Measurements from ENCODE around the gene DIAPH2. TPM values are rescaled to one million over a fixed set of nuclear protein-coding genes. Genes with fewer than 3 reads are reported as not detected.

The DIAPH2 gene
- total RNA-seq, 4 donors from 2014 or later, result 16.7 to 27.3 (median 20.3) TPM

DNA sequence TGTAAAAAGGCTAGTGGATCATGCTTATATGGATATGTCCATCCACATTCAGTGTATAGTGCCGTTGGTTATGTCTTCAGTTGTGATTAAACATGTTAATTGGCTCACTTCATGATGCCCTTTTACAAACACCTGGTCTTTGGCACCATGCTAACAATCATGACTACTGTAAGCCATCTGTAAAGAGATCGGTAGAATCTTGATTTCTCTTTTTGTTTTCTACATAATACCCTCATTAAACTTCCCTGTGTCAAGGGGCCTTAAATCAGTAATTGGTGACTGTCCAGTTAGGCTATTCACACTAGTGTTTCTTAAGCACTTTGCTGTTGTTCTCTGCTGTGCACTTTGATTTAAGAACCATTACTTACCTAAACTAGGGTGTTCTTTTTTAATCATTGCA is 674.3 kb downstream of the DIAPH2 start:
- no peak for DNase-seq (ENCODE audit: low spot score in 2 of 2)
- TF ChIP-seq CTCF (IDR thresholded peaks at IDR 0.05) (no peak), POLR2A (IDR thresholded peaks at IDR 0.05) (no peak)
- WGBS, 2 donors, result 79 to 83% methylated on average over 2 of the region's 2 CpGs
- H3K4me3 ChIP-seq (ENCODE audit: low read depth, poor library complexity, severe bottlenecking), result no peak overlapping the region
- intact Hi-C loops (cut with DNase I; ENCODE audit: low total_unique reads), result no loop called here

DNA sequence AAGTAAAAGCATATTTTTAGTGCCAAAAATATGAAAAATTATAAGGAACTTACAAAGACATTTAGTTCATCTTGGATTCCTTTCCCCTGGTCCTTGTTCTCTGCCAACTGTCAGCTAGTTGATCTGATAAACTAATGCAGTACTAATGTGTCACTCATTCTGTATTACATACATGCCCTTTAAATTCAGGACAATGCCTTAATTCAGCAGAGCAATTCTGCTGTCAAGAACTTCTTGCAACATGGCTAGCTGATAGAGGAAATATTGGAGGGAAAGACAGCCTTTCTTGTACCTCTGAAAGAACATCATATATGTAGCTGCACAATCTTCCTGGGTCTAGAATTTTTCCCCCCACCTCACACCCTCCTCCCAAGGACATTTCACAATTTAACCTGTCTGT is 679.2 kb downstream of the DIAPH2 start:
- no peak for DNase-seq (ENCODE audit: low spot score in 2 of 2)
- H3K4me3 ChIP-seq (ENCODE audit: low read depth, poor library complexity, severe bottlenecking), result no peak overlapping the region
- TF ChIP-seq CTCF (IDR thresholded peaks at IDR 0.05), result no peak
- no peak for TF ChIP-seq POLR2A (IDR thresholded peaks at IDR 0.05)
- intact Hi-C loops (cut with DNase I; ENCODE audit: low total_unique reads), result no loop called here

DNA sequence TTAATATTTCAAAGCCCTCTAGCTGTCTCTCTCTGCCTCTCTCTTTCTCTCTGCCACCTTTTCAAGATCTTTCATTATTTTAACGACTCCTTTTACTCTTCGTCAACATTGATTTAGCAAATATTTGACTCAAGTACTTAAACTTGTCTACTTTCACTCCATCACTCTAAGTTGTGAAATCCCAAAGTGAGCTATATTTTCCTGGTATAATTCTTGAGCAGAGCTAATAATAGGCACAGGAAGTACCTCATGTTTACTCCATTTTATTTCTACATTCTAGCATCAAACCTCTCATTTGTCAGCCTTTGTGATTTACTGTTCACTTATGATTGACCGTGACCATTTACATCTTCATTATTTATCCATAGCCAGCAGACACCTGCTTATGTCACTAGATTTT is 681.6 kb downstream of the DIAPH2 start:
- DNase-seq (ENCODE audit: low spot score in 2 of 2), result no peak
- TF ChIP-seq POLR2A (IDR thresholded peaks at IDR 0.05) (no peak), CTCF (IDR thresholded peaks at IDR 0.05) (no peak)
- intact Hi-C loops (cut with DNase I; ENCODE audit: low total_unique reads), result no loop called here
- no peak overlapping the region for H3K4me3 ChIP-seq (ENCODE audit: low read depth, poor library complexity, severe bottlenecking)
- 86 to 96% methylated on average over 3 of the region's 3 CpGs for WGBS, 2 donors

- no peak for DNase-seq (ENCODE audit: low spot score in 2 of 2)
- no peak for TF ChIP-seq POLR2A (IDR thresholded peaks at IDR 0.05)
- TF ChIP-seq CTCF (IDR thresholded peaks at IDR 0.05), result no peak
- intact Hi-C loops (cut with DNase I; ENCODE audit: low total_unique reads), result no loop called here
- 57 to 85% methylated on average over 2 of the region's 2 CpGs for WGBS, 2 donors
- H3K4me3 ChIP-seq (ENCODE audit: low read depth, poor library complexity, severe bottlenecking), result no peak overlapping the region
Measured at GRCh38 chrX:97367125-97367524, 682.5 kb downstream of the DIAPH2 start.

DNA sequence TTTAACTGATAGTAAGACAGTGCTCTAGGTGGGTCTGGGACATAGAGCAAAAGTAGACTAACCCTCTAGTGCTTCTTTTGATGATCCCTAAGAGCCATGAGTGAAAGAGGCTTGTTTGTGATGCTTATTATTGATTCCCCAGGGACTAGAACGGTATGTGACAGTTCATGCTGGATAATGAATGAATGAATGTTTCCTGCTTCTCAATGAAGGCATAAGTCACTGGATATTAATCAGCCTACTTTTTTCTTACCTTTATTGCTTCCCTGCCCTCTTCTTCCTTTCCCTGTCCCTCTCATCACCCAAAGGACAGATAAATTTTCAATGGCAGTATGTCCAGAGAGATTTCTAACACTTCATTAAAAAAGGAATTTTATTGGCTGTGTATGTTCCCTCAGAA is 685.3 kb downstream of the DIAPH2 start:
- no peak for DNase-seq (ENCODE audit: low spot score in 2 of 2)
- TF ChIP-seq CTCF (IDR thresholded peaks at IDR 0.05), result no peak
- no peak for TF ChIP-seq POLR2A (IDR thresholded peaks at IDR 0.05)
- intact Hi-C loops (cut with DNase I; ENCODE audit: low total_unique reads), result no loop called here
- 64 to 69% methylated on average over 1 of the region's 1 CpG for WGBS, 2 donors
- H3K4me3 ChIP-seq (ENCODE audit: low read depth, poor library complexity, severe bottlenecking), result no peak overlapping the region

- intact Hi-C loops (cut with DNase I; ENCODE audit: low total_unique reads), result no loop called here
- 90 to 91% methylated on average over 6 of the region's 6 CpGs for WGBS, 2 donors
- TF ChIP-seq CTCF (IDR thresholded peaks at IDR 0.05) (no peak), POLR2A (IDR thresholded peaks at IDR 0.05) (no peak)
- no peak for DNase-seq (ENCODE audit: low spot score in 2 of 2)
- H3K4me3 ChIP-seq (ENCODE audit: low read depth, poor library complexity, severe bottlenecking), result no peak overlapping the region
Measured at GRCh38 chrX:97372001-97372766, 687.5 kb downstream of the DIAPH2 start.
